ENCODE results near the gene KCNIP3.

DNA sequence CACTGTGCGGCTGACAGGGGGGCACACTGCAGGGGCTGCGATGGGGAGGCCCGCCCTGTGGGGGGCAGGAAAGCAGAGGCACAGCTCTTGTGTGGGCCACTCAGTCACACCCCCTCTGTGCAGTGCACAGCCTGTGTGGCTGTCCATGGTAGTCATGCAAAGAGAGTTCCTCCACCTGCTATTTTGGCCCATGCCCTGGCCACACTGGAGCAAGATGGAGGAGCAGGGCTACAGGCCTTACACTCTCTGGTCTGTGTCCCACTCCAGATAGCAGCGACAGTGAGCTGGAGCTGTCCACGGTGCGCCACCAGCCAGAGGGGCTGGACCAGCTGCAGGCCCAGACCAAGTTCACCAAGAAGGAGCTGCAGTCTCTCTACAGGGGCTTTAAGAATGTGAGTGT lies 76.9 kb downstream of the KCNIP3 start:
- TF ChIP-seq ZNF266 (tag by site-specific recombination; IDR thresholded peaks at IDR 0.05; ENCODE audit: low read depth) (no peak), ZBTB8A (tag by site-specific recombination; IDR thresholded peaks at IDR 0.05) (no peak), BCL11A (tag by site-specific recombination; IDR thresholded peaks at IDR 0.05; ENCODE audit: low read depth) (no peak), ZNF311 (tag by site-specific recombination; IDR thresholded peaks at IDR 0.05; ENCODE audit: borderline replicate concordance) (no peak), ZNF747 (tag by site-specific recombination; IDR thresholded peaks at IDR 0.05) (no peak), ZNF626 (tag by site-specific recombination; IDR thresholded peaks at IDR 0.05) (no peak), ZEB2 (tag by site-specific recombination; IDR thresholded peaks at IDR 0.05) (no peak)
- TF ChIP-seq, protein P1, sequence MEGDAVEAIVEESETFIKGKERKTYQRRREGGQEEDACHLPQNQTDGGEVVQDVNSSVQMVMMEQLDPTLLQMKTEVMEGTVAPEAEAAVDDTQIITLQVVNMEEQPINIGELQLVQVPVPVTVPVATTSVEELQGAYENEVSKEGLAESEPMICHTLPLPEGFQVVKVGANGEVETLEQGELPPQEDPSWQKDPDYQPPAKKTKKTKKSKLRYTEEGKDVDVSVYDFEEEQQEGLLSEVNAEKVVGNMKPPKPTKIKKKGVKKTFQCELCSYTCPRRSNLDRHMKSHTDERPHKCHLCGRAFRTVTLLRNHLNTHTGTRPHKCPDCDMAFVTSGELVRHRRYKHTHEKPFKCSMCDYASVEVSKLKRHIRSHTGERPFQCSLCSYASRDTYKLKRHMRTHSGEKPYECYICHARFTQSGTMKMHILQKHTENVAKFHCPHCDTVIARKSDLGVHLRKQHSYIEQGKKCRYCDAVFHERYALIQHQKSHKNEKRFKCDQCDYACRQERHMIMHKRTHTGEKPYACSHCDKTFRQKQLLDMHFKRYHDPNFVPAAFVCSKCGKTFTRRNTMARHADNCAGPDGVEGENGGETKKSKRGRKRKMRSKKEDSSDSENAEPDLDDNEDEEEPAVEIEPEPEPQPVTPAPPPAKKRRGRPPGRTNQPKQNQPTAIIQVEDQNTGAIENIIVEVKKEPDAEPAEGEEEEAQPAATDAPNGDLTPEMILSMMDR (tag by site-specific recombination; IDR thresholded peaks at IDR 0.05), result no peak
